ENCODE results near the gene SH3RF1.

The SH3RF1 gene

GRCh38 chr4:169098532-169098931 is 172.2 kb downstream of the SH3RF1 start:
- DNase-seq: no peak

- no peak for DNase-seq
These were observed 172.7 kb downstream of the SH3RF1 start for GRCh38 chr4:169098054-169098497.

DNA sequence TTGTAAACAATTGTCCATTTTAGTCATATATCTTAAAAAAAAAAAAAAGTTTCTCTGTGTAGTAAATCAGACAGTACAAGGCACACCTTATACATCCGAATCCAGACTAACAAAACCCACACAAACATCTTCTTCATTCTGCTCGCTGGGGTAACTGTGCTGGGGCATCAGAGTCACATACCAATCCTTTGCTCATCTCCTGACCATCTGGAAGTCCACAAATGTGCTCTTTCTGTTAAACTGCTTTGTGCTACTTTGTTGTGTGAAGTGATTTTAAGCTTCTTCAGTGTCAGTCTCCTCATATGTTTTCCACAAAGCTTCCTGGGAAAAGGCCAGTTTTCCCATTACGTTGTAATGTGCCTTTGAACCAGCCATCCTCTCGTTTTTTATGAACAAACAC is 174.5 kb downstream of the SH3RF1 start:
- DNase-seq: no peak

DNA sequence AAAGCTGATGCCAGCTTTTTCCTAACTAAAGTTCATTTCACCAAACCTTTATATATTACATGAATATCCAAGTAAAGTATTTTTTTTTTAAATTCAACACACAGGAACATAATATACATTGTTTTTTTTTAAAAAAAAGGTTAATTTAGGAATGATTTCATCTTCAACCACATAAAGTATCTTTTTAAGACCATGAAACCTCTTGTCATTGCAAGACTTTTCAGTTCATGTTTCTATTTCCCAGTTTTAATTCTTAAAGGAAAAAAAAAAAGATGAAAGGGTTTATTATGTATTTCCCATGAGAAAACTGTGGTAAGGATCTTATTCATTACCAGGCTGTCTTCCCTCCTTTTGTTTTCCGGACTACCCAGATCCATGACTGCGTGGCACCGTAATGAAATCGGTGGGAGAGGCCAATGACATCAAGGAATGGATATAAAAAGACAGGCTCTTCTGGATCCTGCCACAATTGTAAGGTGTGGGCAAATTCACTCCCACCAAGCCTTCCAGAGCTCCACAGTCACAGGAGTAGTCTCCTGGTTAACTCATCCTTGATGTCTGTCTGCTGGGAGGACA is 176.0 kb downstream of the SH3RF1 start:
- DNase-seq: no peak

DNA sequence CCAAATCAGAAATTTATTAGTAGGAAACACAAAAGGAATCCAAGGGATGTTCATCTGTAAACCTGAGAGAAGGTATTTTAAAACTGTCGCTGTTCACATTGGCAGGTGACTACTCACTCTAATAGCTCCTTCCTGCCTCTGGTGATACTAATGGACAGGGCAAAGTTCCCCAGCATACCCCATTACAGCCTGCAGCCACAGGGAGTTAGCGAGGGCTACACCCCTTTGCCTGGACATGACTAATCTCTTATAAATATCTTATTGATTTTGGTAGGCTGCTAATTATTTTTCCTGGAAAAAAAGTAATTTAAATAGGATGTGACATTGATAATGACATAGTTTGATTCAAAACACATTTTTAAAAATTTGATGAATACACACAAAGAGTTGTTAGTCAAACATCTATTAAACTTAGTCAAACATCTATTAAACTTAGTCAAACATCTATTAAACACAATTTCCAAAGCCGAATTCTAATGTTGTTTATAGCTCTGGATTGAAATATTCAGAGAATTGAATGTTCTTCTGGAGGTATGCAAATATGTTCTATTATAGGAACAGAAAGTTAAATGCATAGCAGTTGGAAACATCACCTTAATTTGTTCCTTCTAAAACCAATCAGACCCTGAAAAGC is 177.8 kb downstream of the SH3RF1 start:
- no peak for DNase-seq

DNA sequence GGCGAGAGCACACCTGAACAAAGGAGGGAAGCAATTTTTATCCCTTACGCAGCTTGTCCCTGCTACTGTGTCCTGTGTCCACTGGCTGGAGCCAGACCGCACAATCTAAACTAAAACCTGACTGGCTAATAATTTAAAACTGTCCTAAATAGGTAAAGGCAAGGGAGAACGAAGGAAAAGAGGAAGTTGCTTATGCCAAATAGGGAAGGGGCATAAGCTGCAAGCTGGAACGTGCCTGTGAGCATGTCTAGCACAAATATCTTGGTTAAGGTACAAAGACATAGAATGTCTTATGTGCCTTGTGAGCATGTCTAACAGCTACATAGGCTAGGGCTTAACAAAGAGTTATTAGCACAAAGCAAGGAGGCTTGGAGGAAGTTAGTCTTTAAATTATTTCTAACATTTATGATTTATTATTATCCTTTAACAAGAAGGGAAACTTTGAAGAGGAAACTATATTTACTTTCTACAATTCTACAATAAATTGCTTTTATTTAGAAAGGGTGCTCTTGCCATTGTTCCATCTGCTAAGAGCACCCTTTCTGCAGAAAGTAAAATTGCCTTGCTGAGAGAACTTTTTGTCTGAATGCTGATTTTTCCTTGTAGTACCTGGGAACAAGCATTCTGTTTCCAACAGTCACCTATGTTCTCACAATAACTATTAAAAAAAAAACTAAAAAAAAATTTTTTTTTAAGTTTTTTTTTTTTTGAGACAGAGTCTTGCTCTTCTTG is 180.1 kb downstream of the SH3RF1 start:
- DNase-seq: no peak

GRCh38 chr4:169089004-169089403 is 181.8 kb downstream of the SH3RF1 start:
- no peak for DNase-seq

- DNase-seq: no peak
These were observed 185.8 kb downstream of the SH3RF1 start for GRCh38 chr4:169084954-169085353.

DNA sequence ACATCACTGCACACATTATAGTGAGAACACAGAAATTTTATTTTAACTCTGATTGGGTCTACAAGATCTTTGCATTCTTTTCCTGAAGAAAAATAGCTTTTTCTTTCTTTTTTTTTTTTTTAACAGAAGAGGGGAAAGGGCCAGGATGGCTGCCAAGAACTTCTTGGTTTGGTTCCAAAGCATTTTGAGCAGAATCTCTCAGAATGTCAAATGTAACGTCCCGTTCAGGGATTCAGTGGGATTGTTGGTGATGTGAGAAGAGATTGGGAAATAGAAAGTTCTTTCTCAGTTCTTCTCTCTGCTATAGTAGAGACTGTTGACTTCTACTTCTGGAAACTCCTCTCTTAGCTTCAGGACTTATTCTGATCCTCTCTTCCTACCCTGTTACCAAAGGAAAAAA is 189.8 kb downstream of the SH3RF1 start:
- DNase-seq: no peak

- DNase-seq: peak in 1 of 2 donors; percentile 17
These were observed 190.6 kb downstream of the SH3RF1 start for GRCh38 chr4:169079942-169080827.

GRCh38 chr4:169074117-169074516 is 196.6 kb downstream of the SH3RF1 start:
- no peak for DNase-seq

- no peak for DNase-seq
These were observed 199.0 kb downstream of the SH3RF1 start for GRCh38 chr4:169071747-169072146.

GRCh38 chr4:169070895-169071218 is 199.9 kb downstream of the SH3RF1 start:
- no peak for DNase-seq

DNA sequence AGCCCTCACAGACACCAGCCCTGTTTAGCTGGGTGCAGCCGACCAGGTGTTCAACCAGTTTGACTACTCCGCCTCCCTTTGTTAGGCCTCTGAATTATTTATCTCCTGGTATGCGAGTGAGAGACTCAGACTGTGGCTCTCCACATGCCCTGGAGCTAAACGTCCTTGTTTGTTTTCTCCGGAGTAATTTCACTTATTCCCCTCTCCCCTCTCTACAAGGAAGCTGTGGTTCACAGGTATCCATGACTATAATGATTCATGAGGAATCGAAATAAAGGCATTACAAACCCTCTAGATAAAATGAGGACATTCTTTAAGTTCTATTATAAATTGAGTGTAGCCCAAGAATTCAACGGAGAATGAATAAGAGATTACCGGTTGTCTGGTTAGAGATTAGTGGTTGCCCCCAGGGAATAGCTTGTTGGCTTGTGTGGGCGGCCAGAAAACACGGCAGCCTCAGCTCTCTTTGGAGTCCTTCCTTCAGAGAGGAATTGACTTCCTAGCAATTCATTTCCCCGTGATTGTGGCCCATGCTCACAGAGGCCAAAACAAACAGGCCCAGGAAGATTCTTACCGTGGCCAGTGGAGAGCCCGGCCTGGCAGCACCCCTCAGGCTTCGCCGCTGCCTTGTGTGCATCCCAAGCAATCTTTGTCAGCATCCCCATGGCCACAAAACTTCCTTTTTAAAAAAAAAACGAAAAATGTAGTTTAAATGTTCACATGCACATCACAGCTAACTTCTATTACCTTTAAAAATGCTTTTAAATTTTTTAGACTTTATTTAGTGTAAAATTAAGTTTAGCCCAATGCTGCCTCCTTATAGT is 200.5 kb downstream of the SH3RF1 start:
- no peak for DNase-seq

DNA sequence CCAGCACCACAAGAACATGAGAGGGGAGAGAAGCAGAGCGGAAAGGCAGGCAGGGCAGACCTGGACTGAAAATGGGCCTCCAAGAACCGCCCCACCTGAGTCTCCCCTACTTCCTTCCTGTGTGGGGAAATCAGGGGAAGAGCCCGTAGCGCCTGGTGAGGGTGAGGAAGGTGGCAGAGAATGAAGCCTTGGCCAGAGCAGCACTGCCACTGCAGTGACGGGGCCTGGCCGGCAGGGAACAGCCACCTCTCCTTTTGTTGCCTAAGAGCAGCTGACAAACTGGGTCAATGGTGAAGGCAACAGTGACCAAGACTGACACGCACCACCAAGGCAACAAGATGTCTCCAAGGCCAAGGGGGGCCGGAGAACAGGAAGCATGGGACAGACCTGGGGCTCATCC is 202.3 kb downstream of the SH3RF1 start:
- DNase-seq: no peak

DNA sequence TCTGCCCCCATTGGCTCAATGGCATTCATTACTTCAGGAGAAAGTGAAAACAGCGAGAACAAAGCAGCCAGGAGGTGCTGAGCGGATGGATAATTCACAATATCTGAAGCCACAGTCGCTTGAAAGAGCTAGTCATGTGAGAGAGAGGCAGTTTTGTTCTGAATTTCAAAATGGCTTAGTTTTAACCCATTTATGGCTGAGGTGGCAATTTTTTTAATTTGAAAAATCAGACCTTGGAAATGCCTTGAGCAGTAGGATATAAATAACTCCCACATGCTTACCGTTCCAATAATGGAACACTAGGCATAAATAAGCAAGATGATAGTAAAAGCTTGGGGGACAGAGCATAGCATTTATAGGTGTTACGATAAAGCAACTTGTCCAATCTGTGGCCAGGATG is 203.8 kb downstream of the SH3RF1 start:
- DNase-seq: no peak

GRCh38 chr4:169064296-169064695 is 206.5 kb downstream of the SH3RF1 start:
- DNase-seq: no peak

GRCh38 chr4:169063441-169063840 is 207.3 kb downstream of the SH3RF1 start:
- no peak for DNase-seq

GRCh38 chr4:169062897-169063244 is 207.9 kb downstream of the SH3RF1 start:
- no peak for DNase-seq

- DNase-seq: no peak
These were observed 209.4 kb downstream of the SH3RF1 start for GRCh38 chr4:169061386-169061785.

GRCh38 chr4:169060391-169061091 is 210.2 kb downstream of the SH3RF1 start:
- no peak for DNase-seq

All from stimulated activated CD4-positive, alpha-beta T cell treated with anti-CD3 and anti-CD28 coated beads, Interleukin-2, amount 100 ng/mL, for 24 hours (primary cell).